OCI-LY3 (cell line): ENCODE data around the gene HERC5.

ENCODE experiments used
- EZH2phosphoT487 ChIP-seq: fragments of 200-600 bp; shearing (Covaris generic); IDR thresholded peaks from 2 replicates; pipeline ENCODE4 v1.6.1; 2018; ENCODE audit warnings: antibody characterized with exemption, mixed run types, low read depth
- TF ChIP-seq, protein P1 (sequence below): fragments of 200-600, 300-600 bp; sonication (generic); IDR thresholded peaks from 2 replicates; pipeline ENCODE4 v1.5.1; 2014; ENCODE audit warnings: antibody characterized with exemption, low read length, low read depth

DNA sequence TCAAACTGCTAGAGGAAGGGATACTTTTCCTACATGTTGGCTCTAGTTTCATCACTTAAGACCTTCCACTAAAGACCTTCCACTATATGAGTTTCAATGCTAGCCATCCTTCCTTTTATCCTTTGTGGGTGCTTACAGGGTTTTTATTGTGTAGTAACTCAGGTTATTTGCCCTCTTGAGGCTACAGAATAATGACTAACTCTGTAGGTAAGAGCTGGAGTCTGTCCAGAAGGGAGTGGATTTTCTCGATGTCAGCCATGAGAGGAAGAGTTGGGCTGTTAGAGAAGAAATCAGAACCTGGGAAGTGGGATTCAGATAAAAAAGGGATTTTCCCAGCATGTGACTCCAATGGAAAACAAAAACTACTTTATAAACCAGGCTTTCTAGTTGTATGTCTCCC lies 27.5 kb upstream of the HERC5 start:
- no peak for TF ChIP-seq EZH2phosphoT487
- TF ChIP-seq, protein P1, sequence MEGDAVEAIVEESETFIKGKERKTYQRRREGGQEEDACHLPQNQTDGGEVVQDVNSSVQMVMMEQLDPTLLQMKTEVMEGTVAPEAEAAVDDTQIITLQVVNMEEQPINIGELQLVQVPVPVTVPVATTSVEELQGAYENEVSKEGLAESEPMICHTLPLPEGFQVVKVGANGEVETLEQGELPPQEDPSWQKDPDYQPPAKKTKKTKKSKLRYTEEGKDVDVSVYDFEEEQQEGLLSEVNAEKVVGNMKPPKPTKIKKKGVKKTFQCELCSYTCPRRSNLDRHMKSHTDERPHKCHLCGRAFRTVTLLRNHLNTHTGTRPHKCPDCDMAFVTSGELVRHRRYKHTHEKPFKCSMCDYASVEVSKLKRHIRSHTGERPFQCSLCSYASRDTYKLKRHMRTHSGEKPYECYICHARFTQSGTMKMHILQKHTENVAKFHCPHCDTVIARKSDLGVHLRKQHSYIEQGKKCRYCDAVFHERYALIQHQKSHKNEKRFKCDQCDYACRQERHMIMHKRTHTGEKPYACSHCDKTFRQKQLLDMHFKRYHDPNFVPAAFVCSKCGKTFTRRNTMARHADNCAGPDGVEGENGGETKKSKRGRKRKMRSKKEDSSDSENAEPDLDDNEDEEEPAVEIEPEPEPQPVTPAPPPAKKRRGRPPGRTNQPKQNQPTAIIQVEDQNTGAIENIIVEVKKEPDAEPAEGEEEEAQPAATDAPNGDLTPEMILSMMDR: no peak
